Right lung (tissue), 10 donors: ENCODE results near the gene KANK4. TPM values are rescaled to one million over a fixed set of nuclear protein-coding genes. Genes with fewer than 3 reads are reported as not detected.

Experiments used
- DNase-seq, 2 donors: peaks; one replicate each; pipeline ENCODE4 v3.0.0-alpha.2; 2013
- long read RNA-seq, 8 donors: transcript quantifications; one replicate each; lab custom pipeline, GENCODE V29; 2026
- polyA plus RNA-seq, 5 donors: library from polyadenylated mRNA; unstranded; fragments of 120-200 nt; gene quantifications; one replicate each; pipeline versions ENCODE4 v1.2.1 to v1.2.3, GENCODE V29; 2013; ENCODE audit warnings: inconsistent platforms in 1 of 5, low replicate concordance in 1 of 5; ENCODE audit not compliant: insufficient read length in 5 of 5, insufficient read depth in 1 of 5

Gene KANK4
- 10 to 100 TPM in 4 of 5 donors, 1 to 10 TPM in 1; 9.2 to 14.2 (median 10.9) TPM for polyA plus RNA-seq
- long read RNA-seq, donor 1, partial matches to known transcripts, result 0 of 1 reads
- long read RNA-seq, donor 1, other reads (novel, unspliced or antisense), result 0 of 1 reads
- long read RNA-seq, donor 2, full-length matches to known transcripts, result 3 of 3 reads
- long read RNA-seq, donor 2, partial matches to known transcripts, result 0 of 3 reads
- long read RNA-seq, donor 2, other reads (novel, unspliced or antisense), result 0 of 3 reads
- long read RNA-seq, donor 3, full-length matches to known transcripts, result 2 of 2 reads
- long read RNA-seq, donor 3, partial matches to known transcripts, result 0 of 2 reads
- long read RNA-seq, donor 3, other reads (novel, unspliced or antisense), result 0 of 2 reads
- long read RNA-seq, donor 4, full-length matches to known transcripts, result 1 of 1 reads
- long read RNA-seq, donor 4, partial matches to known transcripts, result 0 of 1 reads
- long read RNA-seq, donor 4, other reads (novel, unspliced or antisense), result 0 of 1 reads
- long read RNA-seq, donor 5, partial matches to known transcripts, result 5 of 5 reads
- long read RNA-seq, donor 5, other reads (novel, unspliced or antisense), result 0 of 5 reads
- long read RNA-seq, donor 6, full-length matches to known transcripts, result 3 of 3 reads
- long read RNA-seq, donor 6, partial matches to known transcripts, result 0 of 3 reads
- long read RNA-seq, donor 6, other reads (novel, unspliced or antisense), result 0 of 3 reads
- long read RNA-seq, donor 7, result 0 reads
- long read RNA-seq, donor 8, result 0 reads

DNA sequence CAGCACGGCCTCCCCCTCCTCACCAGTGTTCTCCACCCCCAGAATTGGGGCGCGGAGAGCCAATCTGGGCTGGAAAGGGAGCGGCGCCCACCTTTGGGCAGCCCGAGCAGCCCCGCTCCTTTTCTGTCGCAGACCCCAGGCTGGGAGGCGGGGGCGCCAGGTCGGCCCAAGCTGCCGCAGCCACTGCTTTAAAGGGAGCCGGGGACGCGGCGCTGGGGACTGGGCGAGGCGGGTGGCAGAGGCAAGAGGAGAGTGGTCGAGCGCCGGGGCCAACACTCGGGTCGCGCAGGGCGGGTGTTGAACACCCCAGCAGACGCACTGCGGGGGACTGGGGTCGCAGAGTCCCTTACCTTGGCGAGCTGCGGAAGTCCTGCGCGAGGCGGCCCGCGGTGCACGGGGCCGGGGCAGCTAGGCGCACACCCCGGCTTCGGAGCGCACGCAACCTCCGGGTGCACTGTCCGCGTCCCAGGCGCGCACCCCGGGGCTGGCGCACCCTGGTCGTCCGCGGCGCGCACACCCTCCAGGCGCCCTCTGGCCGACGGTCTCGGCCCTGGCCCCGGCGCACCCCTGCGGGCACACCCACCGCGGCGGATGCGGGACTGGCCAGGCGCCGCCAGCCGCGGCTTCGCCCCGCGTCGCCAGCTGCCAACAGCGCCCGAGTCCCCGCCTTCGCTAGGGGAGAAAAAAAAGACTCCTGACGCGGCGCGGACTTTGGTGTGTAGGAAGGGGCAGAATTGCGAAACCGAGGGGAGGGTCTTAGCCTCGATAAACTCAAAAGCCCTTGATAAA lies at the start of gene KANK4:
Gene KANK4 (minus strand): TSS at position 679 of the 789 bp plus-strand sequence. CDS start 37,870 bp downstream, outside the sequence.
- no peak for DNase-seq

DNA sequence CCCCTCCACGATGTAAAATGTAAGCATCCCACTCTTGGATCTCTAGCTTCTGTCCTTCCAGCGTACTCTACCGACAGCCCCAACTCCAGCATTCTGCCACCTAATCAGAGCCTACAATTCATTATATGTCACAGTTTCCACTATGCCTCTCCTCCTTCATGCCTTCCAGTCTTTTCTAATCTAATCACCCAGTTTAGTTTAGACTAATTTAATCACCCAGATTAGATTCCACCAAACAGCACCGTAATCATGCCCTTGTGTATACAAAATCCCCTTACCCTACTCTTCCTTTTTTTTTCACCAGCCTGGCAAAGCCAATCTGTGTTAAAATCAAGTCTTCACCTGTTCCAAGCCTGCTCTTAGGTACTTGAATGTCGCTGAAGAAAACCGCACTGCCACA lies 49.8 kb upstream of the KANK4 start:
- no peak for DNase-seq

GRCh38 chr1:62367005-62367557 lies 47.8 kb upstream of the KANK4 start:
- no peak for DNase-seq

DNA sequence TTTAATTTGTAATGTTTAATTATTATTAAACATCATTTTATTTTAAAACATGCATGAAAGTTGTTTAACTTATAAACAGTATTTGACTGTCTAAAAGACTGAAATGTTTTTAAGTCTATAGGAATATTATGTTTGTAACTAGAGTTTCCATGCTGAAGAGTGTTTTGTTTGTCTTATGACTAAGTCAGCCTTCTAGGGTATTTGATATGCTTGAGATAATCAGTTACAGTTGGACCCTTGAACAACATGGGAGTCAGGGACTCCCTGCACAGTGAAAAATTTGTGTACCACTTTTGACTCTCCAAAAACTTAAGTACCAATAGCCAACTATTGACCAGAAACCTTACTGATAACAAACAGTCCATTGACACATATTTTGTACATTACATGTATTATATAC lies 45.5 kb upstream of the KANK4 start:
- no peak for DNase-seq

GRCh38 chr1:62362926-62363325 lies 43.7 kb upstream of the KANK4 start:
- DNase-seq, result no peak

DNA sequence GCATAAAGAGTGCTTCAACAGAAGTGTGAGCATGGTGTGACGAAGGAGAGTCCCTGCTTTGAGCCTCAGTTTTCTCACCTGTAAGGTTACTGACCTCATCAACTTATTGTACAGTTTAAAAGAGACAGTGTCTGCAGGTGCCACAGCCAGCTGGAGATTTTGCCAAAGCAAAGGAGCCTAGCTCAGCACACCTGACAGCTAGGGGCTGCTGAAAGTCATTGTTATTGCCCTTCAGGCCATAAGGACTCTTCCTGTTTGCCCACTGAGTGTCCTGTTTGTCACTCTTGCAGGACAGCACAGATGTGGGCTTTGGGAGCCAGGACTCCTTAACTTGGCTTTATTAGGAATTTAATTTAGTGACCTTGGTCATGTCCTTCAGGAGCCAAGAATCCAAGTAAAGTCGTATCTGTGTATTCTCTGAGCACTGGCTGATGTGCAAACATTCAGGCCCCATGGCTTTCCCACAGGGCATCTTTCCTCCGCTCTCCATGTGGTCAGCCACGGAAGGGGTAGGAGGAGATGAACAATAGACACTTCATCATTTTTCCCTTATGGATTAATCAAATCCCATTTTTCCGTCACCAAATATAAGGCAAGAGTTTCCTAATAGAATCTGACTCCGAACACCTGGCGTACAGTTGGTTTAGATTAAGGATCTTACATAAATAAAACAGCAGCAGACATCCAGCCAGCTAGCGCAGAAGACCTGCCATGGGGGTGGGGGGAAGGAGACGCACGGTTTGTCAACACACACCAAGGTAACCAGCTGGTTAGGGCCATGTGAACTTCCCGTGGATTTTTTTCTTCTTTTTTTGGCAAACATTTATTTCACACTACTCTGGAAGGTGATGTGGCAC lies 43.1 kb upstream of the KANK4 start:
- no peak for DNase-seq

- DNase-seq, result no peak
These were observed 42.2 kb upstream of the KANK4 start for GRCh38 chr1:62361431-62361830.

DNA sequence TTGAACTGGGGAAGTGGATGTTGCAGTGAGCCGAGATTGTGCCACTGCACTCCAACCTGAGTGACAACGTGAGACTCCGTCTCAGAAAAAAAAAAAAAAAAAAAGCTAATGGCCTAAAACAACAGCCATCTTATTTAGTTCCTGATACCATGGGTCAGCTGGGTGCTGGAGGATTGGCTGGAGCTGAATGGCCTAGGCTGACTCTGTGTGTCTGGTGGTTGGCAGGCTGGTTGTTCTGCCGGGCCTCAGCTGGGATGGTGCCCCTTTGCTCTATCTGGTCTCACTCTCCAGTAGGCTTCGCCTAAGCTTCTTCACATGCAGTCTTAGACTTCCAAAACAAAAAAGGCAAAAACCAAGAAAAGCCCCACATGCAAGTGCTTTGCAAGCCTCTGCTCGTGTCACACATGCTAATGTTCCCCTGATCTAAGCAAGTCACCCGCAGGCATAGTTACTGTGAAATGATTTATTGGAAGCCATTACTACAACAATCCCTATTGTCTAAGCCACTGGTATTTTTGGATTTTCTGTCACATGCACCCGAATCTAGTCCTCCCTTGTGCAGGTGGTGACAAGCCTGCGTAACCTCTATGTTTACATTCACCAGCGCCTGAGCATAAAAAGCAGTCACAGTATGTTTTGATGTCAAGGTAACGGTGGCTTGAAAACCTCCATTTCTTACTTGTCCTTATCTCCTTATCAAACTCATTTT lies 39.6 kb upstream of the KANK4 start:
- no peak for DNase-seq

DNA sequence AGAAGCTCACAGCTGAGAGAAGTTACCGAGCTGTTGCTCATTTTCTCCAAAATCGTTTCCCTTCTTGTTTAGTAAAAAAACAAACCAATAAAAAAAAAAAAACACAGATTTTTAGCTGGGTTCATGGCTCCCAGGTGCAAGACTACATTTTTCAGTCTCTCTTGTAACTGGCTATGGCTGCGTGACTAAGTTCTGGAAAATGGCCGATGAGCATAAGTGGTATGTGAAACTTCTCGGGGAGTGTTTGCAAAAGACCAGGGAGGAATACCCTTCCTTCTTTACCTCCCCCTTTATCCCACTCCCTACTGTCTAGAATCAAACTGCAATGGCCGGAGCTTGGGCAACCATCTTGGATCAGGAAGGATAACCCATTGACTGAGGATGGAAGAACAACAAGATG lies 38.7 kb upstream of the KANK4 start:
- no peak for DNase-seq

DNA sequence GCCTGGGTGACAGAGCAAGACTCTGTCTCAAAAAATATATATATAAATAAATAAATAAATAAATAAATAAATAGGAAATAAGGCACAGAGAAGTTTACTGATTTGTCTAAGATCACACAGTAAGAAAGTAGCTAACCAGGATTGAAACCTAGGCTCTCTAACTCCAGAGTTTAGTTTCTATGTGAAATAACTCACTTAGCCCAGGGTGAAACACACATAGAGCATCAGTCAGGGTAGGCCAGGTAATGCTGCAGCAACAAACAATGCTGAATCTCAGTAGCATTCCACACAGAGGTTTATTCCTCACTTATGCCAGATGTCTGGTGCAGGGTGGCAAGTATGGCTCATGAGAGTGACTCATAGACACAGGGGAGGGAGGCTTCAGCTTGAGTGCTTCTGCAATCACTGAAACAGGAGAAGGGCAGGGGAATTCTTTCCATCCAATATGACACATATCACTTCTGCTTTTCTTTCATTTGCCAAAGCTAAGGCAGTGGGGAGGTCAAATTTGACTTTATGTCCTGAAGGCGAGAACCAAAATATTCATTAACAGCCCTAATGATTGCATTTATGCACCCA lies 37.1 kb upstream of the KANK4 start:
- no peak for DNase-seq

- DNase-seq, result no peak
These were observed 35.9 kb upstream of the KANK4 start for GRCh38 chr1:62355095-62355494.

GRCh38 chr1:62353853-62354252 lies 34.6 kb upstream of the KANK4 start:
- DNase-seq, result no peak

DNA sequence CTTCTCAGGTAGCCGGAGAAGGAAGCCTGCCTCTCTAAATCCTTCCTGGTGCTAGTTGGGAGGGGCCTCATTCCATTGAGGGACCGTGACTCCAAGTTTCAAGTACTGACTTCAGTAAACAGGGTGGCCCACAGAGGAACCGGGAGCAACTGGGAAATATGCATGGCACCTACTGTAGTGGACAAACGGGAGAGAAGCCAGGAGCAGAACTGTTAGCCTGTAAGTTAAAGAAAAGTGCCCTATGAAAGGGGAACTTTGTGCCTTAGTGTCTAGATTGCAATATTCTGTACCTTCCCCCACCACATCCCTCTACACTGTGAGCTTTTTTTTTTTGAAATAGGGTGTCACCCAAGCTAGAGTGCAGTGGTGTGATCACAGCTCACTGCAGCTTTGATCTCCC lies 33.2 kb upstream of the KANK4 start:
- DNase-seq, result no peak

GRCh38 chr1:62349470-62350233 lies 30.4 kb upstream of the KANK4 start:
- no peak for DNase-seq

DNA sequence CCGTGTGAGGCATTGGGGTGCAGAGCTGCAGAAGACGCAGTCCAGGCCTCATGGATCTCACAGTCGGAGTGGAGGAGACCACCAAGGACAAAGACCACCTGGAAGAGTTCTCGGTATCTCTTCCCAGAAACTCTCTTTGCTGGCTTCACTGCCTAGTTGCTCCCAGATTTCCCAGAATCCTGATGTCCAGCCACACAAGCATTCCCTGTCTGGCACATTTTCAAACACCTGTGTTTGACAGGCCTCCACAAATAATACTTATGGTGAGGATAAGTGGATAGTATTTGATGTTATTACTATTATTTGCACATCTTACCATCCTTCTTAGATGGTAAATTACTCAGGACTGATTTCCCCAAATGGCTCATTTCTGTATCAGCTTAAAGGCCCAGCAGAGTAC lies 27.7 kb upstream of the KANK4 start:
- no peak for DNase-seq

DNA sequence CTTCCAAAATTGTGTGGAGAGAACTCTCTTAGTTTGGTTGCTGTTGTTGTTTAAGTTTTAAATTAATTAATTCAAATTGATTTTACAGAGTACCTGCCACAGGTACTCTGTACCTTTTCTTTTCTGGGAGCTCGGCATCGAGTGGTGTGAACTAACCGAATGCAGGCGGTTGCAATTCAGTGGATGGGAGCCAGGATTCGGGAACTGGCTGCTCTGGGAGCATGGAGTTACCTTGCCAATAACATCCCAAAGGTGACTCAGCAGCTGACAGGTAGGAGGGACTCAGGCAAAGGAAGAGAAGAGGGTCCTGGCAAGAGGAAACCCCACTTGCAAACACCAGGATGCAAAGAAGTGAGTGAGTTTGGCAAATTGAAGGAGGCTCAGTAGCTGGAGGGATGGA lies 24.7 kb upstream of the KANK4 start:
- DNase-seq, result no peak

- no peak for DNase-seq
These were observed 23.0 kb upstream of the KANK4 start for GRCh38 chr1:62342270-62342669.

DNA sequence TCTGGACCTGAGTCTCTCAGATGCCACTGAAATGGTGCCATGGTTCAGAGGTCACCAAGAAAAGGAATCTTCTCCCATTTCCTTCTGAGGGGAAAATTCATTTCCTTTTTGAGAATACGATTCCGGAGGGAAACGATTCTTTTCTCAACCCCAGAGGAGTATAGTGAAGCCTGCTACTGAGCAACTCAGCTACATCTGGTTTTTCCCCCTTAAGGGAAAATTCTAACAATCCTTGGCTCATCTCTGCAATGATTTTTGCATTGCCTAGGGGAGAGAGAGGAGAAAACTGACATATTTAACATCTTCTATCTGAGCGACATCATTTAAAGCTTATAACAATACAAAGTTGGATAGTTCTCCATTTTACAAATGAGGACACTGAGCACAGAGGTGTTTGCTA lies 22.4 kb upstream of the KANK4 start:
- no peak for DNase-seq

DNA sequence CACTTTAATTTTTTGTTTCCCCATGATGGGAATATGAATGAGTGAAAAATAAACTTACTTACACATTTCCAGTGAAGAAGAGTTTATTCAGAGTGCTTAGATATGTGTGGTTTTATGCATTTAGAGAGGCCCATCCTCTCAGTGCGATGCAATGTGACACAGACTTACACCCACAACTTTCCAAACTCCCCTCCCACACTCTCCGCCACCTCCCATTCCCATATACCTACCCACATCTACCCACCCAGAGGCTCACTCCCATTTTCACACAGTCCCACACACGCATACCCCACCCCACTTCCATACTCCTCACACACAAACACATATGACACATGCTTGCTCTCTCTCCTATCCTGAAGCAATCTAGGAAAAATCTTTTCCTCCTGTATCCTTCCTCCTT lies 21.9 kb upstream of the KANK4 start:
- DNase-seq, result no peak
